Pulmonary artery endothelial cell (primary cell): ENCODE measurements around the gene KRTAP20-2. TPM values are rescaled to one million over a fixed set of nuclear protein-coding genes. Genes with fewer than 3 reads are reported as not detected.

Experiments
- DNase-seq: peaks from one replicate; pipeline ENCODE4 v3.0.0-alpha.2; 2011; ENCODE audit warnings: low read depth, low spot score
- total RNA-seq: library from RNA; depleted of rRNA; stranded (reverse); fragments of >200 nt; gene quantifications from 2 replicates; pipeline ENCODE4 v1.2.3, GENCODE V29; 2014

KRTAP20-2 gene
- not detected in 2 replicates for total RNA-seq

GRCh38 chr21:30634906-30635305, at the start of gene KRTAP20-2:
TSS of gene KRTAP20-2 (plus strand) at chr21:30635206. CDS start at chr21:30635264, 58 bp downstream.
- no peak for DNase-seq

- DNase-seq: no peak
Measured at GRCh38 chr21:30590297-30590696, 44.7 kb upstream of the KRTAP20-2 start, which contains the start of gene KRTAP22-2. TSS of gene KRTAP22-2 (minus strand) at chr21:30590397.

DNA sequence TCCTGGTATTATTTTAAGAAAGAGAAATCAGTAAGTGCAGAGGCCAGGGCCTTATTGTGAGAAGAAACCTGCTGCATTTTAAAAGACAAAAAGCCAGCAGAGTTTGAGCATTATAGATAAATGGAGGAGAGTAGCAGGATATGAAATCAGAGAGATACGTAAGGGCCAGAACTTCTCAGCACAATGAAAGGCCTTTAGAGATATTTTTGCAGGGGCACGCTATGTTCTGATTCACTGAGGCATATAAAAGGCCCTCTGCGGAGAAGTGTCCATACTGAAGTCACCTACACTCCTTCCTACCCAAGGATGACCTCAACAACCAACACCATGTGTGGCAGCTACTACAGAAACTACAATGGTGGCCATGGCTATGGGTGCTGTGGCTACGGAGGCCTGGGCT, 42.9 kb upstream of the KRTAP20-2 start, which contains the start of gene KRTAP6-3:
TSS of gene KRTAP6-3 (plus strand) at position 301 of the 400 bp plus-strand sequence. CDS start at position 307, 6 bp downstream.
- no peak for DNase-seq

GRCh38 chr21:30598802-30599201, 36.2 kb upstream of the KRTAP20-2 start, which contains the start of gene KRTAP6-2:
TSS of gene KRTAP6-2 (minus strand) at chr21:30598902. CDS start at chr21:30598874, 28 bp downstream.
- no peak for DNase-seq

DNA sequence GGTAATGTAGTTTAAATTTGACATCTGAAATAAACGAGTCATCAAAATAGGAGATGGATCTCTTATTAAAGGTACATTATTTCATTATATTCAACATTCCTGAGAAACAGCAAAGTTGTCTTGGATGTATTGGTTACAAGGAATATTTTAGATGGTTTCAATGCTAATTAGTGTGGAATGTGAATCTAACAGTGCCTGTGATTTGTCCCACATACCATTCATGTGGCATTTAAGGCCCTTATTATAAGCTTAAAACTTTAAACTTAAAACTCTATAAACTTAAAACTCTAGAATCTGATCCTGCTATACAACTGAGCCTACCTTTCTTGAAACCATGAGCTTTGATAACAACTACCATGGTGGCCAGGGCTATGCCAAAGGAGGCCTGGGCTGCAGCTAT, 34.2 kb upstream of the KRTAP20-2 start, which contains the start of gene KRTAP22-1:
TSS of gene KRTAP22-1 (plus strand) at position 301 of the 400 bp plus-strand sequence.
- no peak for DNase-seq

- no peak for DNase-seq
Measured at GRCh38 chr21:30605968-30606367, 29.0 kb upstream of the KRTAP20-2 start.

DNA sequence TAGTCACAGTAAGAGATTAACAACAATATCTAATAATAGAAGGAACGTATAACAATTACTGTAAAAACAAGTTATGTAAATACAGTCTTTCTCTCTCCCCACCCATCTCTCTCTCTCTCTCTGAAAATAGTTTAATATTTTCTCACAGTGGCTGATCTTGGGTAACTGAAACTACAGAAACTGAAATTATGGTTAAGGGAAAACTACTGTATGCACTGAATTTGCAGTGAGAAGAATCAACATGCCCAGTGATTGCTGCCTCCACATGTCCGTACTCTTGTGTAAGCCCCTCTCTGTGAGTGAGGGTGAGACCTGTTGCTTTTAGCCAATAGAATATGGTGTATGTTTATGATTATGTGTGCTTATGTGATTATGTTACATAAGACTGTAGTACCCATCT, 22.9 kb upstream of the KRTAP20-2 start:
- no peak for DNase-seq

DNA sequence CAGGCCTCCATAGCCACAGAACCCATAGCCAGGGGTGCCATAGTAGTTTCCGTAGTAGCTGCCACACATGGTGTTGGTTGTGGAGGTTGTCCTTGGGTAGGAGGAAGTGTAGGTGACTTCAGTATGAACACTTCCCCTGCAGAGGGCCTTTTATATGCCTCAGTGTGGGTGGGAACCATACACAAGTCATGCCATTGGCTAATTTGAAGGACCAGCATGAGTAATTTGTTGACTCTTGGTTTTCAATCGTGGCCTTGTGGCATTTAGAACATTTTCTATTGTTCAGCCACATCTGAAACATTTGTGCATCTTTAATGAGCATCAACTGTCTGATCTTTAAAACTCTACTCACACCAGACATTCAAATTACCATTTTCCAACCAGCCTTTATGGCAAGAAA, 21.2 kb upstream of the KRTAP20-2 start, which contains the start of gene KRTAP6-1:
TSS of gene KRTAP6-1 (minus strand) at position 95 of the 400 bp plus-strand sequence. CDS start at position 69, 26 bp downstream.
- no peak for DNase-seq

- no peak for DNase-seq
Measured at GRCh38 chr21:30615199-30615598, 19.8 kb upstream of the KRTAP20-2 start.

- no peak for DNase-seq
Measured at GRCh38 chr21:30616125-30616524, 18.9 kb upstream of the KRTAP20-2 start, which contains the start of gene KRTAP20-1. TSS of gene KRTAP20-1 (plus strand) at chr21:30616425. CDS start at chr21:30616455, 30 bp downstream.

DNA sequence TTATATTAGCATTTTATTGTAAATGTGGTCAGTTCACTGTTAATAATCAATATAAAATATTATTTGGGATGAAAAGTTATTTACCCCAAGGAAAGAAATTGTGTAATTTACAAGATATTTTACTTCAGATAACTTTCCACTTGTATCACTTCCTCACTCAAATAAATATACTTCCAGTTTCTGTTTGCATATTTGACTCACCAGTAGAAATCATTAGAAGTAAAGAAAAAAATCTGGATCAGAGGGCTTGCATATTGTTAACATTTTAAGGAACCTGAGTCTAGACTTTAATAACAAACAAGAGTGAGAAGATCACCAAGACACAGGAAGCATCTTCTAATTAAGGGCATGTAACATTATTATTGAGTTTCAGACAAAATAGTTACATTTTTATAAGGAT, 14.9 kb upstream of the KRTAP20-2 start:
- DNase-seq: no peak

- no peak for DNase-seq
Measured at GRCh38 chr21:30620522-30620921, 14.5 kb upstream of the KRTAP20-2 start, which contains the start of gene KRTAP20-4. TSS of gene KRTAP20-4 (plus strand) at chr21:30620627.

DNA sequence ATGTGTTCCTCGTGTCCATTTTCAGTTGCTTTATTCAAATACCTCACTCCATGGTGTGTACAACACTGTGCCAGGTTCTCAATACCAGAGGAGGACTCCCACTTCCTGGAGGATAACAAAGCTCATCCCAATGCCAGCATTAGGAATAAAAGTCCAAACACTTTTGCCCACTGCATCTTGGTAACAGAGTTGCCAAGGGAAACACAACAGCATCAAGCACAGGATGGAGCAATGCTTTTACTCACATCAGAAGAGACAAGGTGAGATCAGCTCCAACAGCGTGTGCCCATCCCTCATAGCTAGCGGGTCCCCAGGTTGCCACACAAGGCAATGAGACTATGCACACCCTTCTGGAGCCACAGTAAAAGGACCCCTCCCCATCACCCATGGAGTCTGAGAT, 11.6 kb upstream of the KRTAP20-2 start:
- DNase-seq: no peak

GRCh38 chr21:30625449-30626165, 9.4 kb upstream of the KRTAP20-2 start:
- no peak for DNase-seq

- no peak for DNase-seq
Measured at GRCh38 chr21:30628109-30628508, 6.9 kb upstream of the KRTAP20-2 start.

GRCh38 chr21:30629200-30629599, 5.8 kb upstream of the KRTAP20-2 start:
- DNase-seq: no peak

GRCh38 chr21:30638686-30639085, 3.7 kb downstream of the KRTAP20-2 start:
- DNase-seq: no peak

- no peak for DNase-seq
Measured at GRCh38 chr21:30642564-30642963, 7.6 kb downstream of the KRTAP20-2 start, which contains the start of gene KRTAP20-3. TSS of gene KRTAP20-3 (plus strand) at chr21:30642864.

DNA sequence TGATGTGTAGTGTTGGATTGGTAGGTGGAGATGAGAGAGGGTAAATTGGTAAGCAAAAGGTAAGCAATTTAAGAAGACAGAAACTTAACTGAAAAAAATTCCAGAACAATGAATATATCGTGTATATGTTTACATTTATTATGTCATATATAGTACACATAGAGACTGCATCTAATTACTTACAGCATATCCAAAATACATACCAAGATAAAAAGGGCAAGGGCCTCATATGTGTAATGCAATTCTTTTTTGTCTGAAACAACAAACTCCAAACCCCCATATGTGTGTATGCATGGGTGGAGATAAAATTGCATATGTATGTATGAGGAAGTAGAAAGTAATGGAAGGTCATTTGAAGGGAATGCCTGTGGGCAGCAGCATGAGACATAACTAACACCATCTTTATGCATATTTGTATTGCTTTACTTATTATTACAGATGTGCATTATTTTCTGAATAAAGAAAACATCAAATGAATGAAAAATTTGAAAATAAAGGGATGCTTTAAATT, 12.0 kb downstream of the KRTAP20-2 start:
- no peak for DNase-seq

DNA sequence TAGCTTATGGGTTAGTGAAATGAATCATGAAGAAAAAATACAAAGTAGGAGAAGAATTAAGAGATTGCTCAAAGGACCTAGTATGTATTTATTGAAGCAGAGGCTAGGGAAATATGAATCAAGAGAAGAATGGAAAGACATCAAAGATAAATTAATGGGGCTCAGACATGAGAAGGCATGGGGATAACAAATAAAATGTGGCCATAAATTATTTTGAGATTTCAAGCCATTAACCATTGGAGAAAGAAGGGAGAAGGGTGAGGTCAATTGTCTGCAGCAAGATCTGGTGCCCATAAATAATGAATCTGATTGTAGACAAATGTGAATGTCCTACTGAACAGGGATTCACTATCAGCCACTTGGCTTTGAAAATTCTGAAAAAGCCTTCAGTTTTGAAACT, 17.9 kb downstream of the KRTAP20-2 start:
- DNase-seq: no peak

- no peak for DNase-seq
Measured at GRCh38 chr21:30668776-30669175, 33.8 kb downstream of the KRTAP20-2 start.

DNA sequence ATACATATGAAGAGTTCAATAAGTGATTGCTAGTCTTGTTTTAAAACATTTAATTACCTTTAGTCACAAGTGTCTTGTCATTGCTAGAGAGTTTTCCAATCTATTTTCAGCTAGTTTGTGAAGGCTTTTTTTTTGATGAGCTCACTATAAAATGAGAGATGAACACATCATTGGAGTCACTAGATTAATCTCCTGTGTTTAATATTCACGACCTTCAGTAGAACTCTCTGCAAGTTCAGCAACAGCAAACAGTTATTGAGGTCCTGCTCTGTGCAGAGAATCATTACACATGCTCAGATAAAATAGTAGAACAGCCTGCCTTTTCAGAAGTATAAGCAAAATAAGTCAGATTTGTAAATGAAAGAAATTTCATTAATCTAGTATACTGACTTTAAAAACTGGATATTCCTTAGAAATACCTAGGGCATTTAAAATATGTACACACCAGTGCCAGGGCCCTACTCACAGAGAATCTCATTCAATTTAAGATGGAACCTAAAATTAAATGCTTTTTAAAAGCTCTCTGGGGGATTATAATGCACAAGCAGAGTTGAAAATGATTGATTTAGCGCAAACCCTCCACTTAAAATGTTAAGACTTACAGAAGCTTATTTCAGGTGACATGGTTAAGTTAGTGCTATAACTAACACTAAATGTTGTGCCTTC, 38.1 kb downstream of the KRTAP20-2 start:
- no peak for DNase-seq
